Hypothalamus (tissue), 51 donors: ENCODE measurements around the gene KDELR3.
A peak's percentile ranks its signal among the peaks of the same experiment; 100 is the strongest.

Source experiments
- DNase-seq, 51 donors: peaks; one replicate each; lab custom pipeline; 2025; lab: John Stamatoyannopoulos, UW

KDELR3 gene

DNA sequence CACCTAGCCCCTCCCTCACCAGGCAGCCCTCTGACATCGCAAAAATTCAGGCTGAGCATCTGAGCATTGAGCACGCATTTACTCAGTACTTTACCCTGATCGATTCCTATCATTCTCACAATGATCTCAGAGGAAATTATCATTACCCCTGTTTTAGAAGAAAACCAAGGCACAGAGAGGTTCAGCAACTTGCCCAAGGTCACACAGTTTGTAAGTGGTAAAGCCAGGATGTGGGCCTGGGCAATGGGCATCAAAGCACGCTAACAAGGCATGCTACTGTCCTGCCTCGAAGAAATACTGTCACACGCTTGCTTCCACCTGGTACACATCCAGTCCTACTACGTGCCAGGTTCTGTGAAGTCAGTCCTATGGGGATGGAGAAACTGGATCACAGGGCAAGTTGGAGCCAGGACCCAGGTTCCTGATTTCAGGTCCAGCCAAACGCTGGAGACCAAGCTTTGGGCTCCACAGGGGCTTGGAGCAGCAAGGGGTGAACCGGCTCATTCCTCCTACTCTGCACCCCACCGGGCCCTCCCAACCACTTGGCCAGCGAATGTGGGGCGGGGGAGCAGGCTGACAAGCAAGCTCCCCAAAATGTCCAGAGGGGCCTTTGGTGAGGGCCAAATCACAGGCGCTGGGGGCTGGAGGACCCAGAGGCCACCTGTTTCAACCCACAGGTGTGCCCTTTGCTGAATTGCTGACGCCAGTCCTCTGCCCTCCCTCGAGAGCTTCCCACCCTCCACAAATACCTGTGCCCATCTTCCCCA is 31.1 kb upstream of the KDELR3 start:
- no peak for DNase-seq

DNA sequence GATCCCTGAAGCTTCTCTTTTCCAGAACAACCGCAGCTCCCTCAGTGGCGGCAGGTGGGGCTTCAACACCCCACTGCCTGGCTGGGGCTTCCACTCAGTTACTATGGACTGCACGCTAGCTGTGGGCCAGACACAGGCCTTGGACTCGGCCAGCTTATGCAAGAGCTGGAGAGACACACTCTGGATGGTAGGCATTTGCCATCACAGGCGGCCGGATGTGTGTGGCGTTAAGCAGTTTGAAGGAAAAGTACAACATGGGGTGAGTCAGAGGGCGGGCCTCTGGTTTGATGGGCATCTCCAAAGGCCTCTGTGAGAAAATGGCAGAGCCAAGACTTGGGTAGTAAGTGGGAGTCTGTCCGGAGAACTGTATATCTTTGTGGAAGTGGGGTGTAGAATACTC is 30.5 kb upstream of the KDELR3 start:
- DNase-seq, result no peak

DNA sequence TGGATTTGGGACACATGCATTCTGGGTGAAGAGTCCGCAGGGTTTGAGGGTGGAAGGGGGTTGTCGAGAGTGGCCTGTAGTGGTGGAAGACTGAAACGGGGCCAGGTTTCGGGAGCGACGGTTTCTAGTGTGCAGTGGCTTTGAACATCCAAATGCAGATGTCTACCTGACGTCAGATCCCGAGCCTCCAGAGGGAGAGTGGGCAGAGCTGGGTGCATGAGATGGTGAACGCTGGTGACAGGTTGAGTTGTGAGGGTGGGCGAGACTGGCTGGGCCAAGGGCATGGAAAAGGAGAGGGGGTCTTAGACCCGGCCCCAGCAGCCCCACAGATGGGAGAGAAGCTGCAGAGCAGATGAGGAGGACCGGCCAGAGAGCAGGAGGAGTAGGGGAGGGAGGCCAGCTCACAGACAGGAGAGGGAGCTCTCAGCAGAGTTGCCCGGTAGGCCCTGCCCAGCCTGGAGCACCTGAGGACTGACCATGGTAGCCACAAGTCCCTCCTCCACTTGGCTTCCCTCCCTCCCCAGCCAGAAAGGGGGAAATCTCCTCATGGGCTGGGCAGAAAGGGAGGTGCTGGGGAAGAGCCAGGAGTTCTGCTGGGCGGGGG is 27.0 kb upstream of the KDELR3 start:
- DNase-seq, result no peak

DNA sequence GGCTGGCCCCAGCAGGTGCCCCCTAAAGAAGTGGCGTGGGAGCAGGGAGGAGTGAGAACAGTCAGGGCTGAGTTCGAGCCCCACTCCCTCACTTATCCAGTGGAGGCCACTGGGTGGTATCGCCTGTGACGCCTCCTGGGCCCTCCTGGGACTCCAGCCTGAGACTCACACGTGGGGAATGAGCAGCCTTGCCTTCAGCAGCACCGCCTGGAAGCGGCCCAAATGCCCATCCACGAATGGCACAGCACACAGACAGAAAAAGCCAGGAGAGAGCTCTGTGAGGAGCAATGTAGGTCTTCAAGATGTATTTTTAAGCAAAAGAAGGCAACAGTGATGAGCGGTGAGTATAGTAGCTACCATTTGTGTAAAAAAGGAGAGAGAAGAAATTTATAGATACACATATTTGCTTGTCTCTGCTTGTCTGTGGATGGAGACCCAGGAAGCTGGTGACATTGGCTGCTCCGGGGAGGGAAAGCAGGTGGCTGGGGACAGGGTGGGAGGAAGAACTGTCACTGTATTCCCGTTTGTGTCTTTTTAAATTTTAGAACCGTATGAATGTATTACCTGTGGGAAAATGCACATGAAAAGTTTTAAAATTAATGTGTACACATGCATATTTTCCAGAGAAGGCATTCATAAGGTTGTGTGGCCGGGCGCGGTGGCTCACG is 26.1 kb upstream of the KDELR3 start:
- peak in 1 of 51 donors; percentile 47 for DNase-seq

DNA sequence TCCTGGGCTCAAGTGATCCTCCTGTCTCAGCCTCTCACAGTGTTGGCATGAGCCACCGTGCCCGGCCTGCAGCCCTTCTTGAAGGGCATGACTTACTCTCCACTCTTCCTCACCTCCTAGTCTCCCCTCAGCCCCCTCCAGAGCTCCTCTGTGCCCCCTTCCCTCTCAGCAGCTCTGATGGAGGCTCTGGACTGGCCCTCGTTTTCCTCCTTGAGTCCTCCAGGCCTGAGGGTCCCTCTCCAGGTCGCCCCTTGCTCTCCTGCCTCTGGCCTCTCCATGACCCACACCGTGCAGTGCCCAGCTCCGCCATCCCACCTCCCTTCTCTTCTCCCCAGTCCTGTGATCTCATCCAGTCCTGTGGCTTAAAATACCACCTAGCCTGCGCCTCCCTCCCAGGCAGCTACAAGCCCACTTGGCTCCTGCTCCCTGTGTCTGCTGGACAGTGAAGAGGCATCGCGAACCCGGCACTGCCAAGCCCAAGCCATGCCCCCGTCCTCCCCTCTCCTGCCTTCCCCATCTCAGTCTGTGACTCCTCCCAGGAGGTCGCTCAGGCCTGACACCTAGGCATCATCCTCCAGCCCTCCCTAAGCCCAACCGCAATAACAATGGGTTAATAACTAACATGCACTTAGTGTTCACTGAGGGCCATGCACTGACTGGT is 24.8 kb upstream of the KDELR3 start:
- no peak for DNase-seq

DNA sequence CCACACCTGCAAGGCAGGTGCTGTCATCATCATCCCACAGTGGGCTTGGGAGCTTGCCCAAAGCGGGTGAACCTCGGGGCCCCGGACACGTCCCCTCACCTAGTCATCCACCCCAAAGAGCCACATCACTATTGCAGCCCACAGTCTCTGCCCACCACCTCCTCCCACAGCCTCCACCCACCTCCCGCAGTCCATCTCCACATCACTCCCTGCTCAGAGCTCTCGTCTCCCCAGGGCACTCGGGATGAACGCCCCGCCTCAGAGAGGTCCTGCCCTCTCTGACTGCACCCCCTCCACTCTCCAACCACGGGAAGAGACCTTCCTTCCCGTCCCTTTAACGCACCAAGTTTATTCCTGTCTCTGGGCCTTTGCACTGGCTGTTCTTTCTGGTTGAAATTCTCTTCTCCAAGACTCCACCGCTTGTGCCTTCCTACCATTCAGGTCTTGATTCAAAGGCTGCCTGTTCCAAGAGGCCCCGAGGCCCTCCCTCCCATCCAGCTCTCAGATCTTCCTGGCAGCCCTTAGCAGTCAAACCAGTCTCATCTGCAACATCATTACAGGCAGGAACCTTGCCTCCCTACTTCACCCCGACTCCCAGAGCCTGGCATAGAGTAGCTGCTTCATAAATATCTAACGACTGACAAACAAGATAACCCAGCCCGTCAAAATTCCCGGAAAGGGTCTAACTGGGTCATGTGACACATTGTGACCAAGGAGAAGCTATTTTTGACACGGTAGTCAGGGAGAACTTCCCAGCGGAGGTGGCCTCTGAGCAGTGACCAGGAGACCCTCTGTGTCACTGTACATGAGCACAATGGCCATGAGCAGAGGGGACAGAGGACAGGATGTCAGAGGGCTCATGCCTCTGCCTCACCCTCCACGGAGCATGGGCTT is 24.0 kb upstream of the KDELR3 start:
- DNase-seq, result no peak

DNA sequence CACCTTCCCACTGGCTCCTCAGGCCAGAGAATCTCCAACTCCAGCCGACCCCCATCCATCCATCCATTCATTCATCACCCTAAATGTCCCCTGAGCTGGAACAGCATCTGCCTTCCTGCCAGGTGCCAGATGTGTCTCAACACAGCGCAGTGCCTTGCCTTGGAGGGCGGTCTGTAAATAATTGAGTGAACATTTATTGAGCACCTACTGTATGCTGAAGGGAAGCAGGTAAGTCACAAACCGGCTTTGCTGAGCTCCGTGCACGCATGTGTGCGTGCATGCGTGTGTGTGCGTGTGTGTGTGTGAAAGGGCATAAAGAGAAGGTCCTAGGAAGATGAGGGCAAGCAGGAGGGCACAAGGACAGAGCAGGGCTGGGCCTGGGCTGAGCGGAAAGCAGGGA is 23.1 kb upstream of the KDELR3 start:
- DNase-seq, result no peak

DNA sequence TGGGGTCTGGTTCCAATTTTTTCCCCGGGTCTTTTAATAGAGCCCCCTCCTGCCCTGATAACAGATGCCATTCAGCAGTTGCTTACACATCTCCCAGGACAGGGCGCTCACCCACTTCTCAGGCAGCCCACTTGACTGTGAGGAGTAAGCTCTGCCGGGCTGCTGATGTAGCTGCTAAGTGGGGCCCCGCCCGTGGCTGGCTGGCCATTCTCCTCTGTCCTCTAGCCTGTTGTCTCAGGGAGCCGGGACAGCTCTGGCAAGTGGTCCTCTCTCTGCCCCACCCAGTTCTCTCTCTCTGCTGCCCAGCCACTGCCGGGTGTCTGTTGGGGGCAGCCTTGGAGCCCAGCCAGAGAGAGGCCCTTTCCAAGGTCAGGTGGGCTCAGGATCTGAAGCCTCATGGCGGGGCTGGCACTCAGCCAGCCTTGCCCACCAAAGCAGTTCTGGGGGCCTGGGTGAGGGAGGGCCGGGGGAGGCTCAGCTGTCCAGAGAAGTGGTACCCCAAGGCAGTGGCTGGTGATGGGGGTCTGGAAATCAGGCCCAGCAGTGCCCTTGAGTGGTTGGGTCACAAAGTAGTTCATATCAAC is 21.8 kb upstream of the KDELR3 start:
- no peak for DNase-seq

DNA sequence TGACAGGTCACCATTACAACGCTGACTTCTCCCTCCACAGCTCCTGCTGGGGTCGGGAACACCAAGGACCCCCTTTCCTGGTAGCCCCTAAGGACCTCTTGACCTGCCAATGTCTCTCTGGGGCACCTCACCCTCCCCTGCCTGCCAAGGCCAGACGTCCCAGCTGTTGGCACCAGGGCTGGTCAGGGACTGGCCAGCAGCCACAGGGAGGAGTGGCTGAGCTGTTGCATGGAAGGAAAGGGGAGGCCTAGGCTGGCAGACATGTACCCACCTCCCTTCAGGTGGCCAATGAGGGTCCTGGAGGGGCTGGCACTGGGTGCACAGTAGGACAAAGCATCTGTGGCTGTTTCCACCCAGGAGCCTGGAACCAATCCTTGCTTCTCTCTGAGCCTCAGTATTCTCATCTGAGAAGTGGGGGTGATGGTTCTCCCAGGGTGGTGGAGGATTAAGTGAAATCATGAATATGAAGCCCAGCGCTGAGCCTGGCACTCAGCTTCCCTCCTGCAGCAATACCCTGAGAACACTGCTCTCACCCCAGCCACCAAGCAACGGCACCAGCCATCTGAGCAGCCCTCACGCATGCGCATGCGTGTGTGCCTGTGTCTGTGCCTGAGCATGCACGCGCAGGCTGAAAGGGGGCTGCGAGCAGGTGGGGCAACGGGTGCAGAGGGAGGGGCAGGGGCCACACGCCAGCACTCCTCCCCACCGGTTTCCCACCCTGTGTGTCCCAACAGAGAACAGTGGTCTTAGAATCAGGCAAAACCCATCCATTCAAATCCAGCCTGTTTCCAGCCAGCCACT is 18.8 kb upstream of the KDELR3 start:
- DNase-seq, result peak in 1 of 51 donors; percentile 49

DNA sequence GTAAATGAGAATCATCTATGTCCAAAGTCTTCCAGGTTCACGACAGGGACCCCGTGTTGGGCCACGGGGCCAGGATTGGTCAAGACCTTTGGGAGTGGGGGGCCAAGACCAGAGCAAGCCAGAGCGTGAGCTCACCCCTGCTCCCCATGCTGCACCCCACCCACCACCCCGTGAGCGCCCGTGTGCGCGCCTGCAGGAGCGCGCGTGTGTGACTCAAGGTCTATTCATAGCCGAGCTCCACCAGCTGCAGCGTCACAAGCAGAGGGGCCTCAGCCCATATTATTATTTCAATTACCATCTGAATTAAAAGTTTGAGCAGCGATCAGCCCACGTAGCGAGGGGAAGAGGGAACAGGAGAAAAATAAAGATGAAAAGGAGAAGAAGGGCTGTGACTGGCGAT is 18.1 kb upstream of the KDELR3 start:
- peak in 4 of 51 donors; percentile 18 to 57 (median 52) for DNase-seq

DNA sequence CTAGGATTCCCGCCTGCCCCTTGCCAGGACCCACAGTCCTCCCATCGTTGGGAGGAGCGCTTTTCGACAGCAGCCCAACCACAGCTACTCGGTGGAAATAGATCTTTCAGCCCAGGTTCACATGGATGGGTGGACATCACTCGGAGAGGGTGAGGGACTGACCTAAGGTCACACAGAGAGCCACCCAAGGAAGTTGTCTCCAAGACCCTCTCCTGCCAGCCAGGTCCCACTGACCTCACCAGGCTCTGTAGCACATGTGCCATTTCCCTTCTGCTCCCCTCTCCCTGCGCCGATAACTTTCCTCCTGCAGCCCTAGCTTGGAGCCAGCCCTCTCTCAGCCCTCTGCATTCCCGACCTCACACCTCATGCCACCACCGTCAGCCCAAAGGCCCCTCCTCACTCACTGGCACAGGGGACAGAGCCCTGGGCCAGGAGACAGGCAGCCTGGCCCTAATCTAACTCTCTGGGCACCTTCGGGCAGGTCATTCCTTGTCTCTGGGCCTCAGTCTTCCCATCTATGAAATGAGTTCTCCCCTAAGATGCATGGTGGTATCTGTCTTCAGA is 17.6 kb upstream of the KDELR3 start:
- DNase-seq, result peak in 1 of 51 donors; percentile 56

DNA sequence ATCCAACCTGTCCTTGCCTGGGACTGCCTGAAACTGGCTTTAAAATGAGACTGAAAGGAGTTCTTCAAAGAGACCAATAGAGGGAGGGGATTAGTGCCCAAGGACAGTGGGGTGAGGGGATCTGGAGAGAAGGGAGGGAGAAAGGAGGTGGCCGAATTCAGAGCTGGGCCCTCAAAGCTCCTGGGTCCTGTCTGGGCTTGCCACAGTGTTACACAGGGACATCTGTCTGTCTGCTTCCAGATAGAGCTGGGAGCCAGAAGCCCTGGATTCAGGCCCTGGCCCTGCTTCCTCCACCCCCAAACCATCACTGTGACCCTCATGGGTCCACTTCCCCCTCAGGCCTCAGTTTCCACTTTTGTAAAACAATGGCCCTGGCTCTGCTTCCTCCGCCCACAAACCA is 16.5 kb upstream of the KDELR3 start:
- DNase-seq, result no peak

DNA sequence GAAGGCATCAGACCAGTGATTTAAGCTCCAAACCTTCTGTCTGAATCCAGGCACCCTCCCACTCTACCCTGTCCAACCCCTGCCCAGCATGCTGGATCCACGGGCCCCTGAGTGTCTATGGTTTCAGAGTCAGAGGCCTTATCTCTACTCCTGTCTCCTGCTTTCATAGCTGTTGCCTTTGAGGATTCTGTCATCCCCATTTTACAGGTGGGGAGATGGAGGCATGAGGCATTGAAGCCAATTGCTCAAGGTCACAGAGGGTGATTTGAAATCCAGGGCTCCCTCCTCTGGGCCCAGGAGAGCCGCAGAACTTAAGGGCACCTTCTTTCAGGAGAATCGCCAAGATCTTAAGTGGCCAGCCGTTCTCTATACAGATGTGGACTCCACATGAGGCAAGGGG is 16.0 kb upstream of the KDELR3 start:
- DNase-seq, result no peak

DNA sequence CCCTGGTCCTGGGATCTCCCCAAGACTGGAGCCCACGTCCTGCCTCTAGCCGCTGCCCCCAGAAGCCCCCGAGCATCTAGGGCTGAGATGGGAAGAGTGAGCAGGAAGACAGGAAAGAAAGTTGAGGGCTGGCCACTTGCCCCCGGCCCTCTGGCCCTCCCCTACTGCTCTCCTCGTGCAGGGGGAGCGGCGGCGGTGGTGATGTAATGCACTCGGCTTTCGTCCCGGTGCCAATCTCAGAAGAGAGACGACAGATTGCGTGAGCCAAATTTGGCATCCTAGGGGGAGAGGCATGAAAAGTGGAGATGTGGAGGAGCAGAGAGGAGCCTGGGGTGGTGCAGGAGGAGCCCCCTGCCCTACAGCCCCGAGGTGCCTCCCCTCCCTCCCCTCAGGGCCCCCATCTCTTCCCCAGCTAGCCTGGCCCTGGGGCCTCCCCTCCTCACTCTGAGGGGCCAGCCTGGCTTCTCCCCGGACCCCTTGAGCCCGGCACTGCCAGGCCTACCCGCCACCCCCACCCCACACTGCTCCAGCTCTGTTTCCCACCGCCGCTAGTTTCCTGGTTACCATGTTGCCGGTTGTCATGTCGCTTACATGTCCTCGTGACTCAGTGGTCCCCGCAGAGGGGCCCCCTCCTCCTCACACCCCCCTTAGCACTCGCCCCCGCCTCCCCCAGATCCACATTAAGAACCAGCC is 15.4 kb upstream of the KDELR3 start:
- peak in 19 of 51 donors; percentile 4 to 61 (median 31) for DNase-seq

DNA sequence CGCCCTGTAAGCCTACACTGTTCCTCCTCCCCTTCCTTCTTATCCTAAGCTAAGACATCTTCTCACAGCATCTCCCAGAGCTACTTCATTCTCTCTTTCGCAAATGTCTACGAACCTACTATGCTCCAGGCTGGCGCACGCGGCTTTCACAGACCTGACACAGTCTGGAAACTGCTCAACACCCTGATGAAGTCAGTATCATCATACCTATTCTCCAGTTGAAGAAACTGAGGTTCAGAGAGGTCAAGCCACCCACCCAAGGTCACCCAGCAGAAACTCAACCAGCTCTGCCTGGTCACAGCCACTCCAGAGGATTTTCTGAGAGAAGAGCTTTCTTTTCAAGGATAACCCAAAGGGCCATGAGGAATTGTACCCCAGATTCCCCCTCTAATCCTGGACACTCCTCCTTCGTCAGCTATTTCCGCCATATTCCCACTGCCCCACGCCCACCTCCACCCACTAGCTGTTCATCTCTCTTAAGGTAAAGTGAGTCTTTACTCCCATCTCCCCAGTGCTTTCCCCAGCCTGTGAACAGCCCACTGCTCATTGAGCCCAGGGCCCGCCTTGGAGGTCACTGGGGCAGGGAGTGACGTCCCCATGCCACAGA is 14.7 kb upstream of the KDELR3 start:
- DNase-seq, result no peak

DNA sequence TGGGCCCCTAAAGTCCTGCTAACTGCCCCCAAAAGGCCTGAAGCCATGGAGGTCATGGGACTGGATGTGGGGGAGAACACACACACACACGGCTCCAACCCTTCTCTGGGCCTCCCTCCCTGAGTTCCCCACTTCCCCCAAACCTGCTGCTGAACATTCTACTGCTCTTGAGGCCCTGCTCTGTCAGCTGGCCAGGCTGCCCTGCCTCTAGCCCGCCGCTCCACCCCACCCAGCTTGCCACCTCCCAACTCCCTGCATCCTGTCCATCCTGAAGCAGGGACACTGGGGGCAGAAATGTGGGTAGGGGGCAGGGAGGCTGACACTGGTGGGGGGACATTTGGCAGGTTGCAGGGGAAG is 13.9 kb upstream of the KDELR3 start:
- no peak for DNase-seq

DNA sequence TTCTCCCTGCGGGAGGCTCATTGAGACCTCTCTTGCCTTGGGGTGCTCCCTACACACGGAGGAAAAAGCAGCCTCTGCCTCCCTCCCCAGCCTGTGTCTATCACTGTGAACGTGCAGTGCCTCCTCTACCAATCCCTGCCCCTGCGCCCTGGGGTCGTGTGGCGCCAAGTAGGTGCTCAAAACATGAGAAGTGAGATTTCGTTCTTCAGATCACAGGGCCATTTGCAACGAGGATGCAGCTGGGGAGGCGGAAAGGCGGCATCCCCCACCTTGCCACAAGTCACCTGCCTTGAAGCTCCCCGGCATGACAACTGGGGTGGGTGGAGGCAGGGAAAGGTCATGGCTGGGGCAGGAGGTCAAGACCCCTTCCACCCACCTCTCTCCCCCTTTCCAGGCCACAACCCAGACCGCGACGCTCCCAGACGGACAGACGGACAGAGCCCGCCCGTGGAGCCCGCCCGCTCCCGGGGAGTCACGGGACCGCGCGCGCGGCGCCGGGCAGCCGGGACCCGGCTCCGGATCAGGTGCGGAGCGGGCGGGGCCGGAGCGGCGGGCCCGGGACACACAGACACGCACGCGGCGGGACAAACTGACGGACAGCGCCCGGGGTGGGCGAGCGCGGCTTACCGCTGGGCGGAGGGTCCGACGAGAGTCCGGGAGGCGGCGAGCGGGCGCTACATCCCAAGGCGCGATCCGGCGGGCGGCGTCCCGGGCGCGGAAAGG is 13.4 kb upstream of the KDELR3 start:
- DNase-seq, result peak in 1 of 51 donors; percentile 11
